ENCODE measurements around the gene RIT1. TPM values are rescaled to one million over a fixed set of nuclear protein-coding genes. Genes with fewer than 3 reads are reported as not detected.

RIT1 gene
- total RNA-seq, 1 experiment from 2014 or later: 27.2 TPM

- TF ChIP-seq, protein P1, sequence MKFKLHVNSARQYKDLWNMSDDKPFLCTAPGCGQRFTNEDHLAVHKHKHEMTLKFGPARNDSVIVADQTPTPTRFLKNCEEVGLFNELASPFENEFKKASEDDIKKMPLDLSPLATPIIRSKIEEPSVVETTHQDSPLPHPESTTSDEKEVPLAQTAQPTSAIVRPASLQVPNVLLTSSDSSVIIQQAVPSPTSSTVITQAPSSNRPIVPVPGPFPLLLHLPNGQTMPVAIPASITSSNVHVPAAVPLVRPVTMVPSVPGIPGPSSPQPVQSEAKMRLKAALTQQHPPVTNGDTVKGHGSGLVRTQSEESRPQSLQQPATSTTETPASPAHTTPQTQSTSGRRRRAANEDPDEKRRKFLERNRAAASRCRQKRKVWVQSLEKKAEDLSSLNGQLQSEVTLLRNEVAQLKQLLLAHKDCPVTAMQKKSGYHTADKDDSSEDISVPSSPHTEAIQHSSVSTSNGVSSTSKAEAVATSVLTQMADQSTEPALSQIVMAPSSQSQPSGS (CRISPR knock-in tag; IDR thresholded peaks at IDR 0.05; ENCODE audit: borderline replicate concordance, low read depth): no peak
These were observed 31.5 kb upstream of the RIT1 start (continued) for GRCh38 chr1:155942578-155943141.

GRCh38 chr1:155941845-155942531 lies 30.8 kb upstream of the RIT1 start:
- no peaks in the 10 kb centered on the region for H3K9me3 Mint-ChIP-seq
- no peaks in the 10 kb centered on the region for H3K27me3 Mint-ChIP-seq (ENCODE audit: low read depth)
- no peak overlapping the region for H3K4me3 Mint-ChIP-seq
- POLR2A ChIA-PET: interaction anchor here (1.1 kb wide), 1 partner anchor 26 kb away, joined by 8 read pairs; no protein-coding TSS in a partner anchor
- CTCF ChIA-PET: interaction anchor here (4.2 to 6.1 kb wide), 2 partner anchors 36 to 47 kb away, joined by 31 to 85 read pairs; partner anchors contain the start of gene ARHGEF2
- H3K27ac Mint-ChIP-seq: no peak overlapping the region
- ATAC-seq (no peak), DNase-seq (ENCODE audit: low spot score) (no peak)
- TF ChIP-seq PREB (CRISPR knock-in tag; IDR thresholded peaks at IDR 0.05; ENCODE audit: borderline replicate concordance): no peak
- TF ChIP-seq NR3C1 (CRISPR knock-in tag; conservative IDR thresholded peaks at IDR 0.05; ENCODE audit: low read depth): no peak
- TF ChIP-seq, protein P2, sequence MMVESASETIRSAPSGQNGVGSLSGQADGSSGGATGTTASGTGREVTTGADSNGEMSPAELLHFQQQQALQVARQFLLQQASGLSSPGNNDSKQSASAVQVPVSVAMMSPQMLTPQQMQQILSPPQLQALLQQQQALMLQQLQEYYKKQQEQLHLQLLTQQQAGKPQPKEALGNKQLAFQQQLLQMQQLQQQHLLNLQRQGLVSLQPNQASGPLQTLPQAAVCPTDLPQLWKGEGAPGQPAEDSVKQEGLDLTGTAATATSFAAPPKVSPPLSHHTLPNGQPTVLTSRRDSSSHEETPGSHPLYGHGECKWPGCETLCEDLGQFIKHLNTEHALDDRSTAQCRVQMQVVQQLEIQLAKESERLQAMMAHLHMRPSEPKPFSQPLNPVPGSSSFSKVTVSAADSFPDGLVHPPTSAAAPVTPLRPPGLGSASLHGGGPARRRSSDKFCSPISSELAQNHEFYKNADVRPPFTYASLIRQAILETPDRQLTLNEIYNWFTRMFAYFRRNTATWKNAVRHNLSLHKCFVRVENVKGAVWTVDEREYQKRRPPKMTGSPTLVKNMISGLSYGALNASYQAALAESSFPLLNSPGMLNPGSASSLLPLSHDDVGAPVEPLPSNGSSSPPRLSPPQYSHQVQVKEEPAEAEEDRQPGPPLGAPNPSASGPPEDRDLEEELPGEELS (CRISPR knock-in tag; IDR thresholded peaks at IDR 0.05): no peak
- TF ChIP-seq NFATC4 (CRISPR knock-in tag; IDR thresholded peaks at IDR 0.05): no peak
- TF ChIP-seq ARID4B (CRISPR knock-in tag; IDR thresholded peaks at IDR 0.05; ENCODE audit: borderline replicate concordance): no peak
- no peak for TF ChIP-seq ZNF232 (CRISPR knock-in tag; IDR thresholded peaks at IDR 0.05)
- no peak for TF ChIP-seq ZNF317 (CRISPR knock-in tag; IDR thresholded peaks at IDR 0.05; ENCODE audit: borderline replicate concordance, low read depth)
- TF ChIP-seq OVOL2 (CRISPR knock-in tag; IDR thresholded peaks at IDR 0.05; ENCODE audit: borderline replicate concordance): no peak
- TF ChIP-seq RELA (CRISPR knock-in tag; IDR thresholded peaks at IDR 0.05; ENCODE audit: borderline replicate concordance): no peak
- TF ChIP-seq, protein P3, sequence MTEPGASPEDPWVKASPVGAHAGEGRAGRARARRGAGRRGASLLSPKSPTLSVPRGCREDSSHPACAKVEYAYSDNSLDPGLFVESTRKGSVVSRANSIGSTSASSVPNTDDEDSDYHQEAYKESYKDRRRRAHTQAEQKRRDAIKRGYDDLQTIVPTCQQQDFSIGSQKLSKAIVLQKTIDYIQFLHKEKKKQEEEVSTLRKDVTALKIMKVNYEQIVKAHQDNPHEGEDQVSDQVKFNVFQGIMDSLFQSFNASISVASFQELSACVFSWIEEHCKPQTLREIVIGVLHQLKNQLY (CRISPR knock-in tag; IDR thresholded peaks at IDR 0.05): no peak
- no peak for TF ChIP-seq GABPB1 (CRISPR knock-in tag; IDR thresholded peaks at IDR 0.05)
- TF ChIP-seq CREB1 (CRISPR knock-in tag; IDR thresholded peaks at IDR 0.05): no peak
- peaks cover 3% of the 10 kb centered on the region; the same call in 1 of the 2 replicates for H3K36me3 Mint-ChIP-seq
- H3K4me1 Mint-ChIP-seq: peaks cover 36% of the 10 kb centered on the region

Measured in WTC11 (cell line).